ENCODE data around the gene ZDHHC12.

- TF ChIP-seq POLR2AphosphoS5 (IDR thresholded peaks at IDR 0.05): no peak
- no peak for TF ChIP-seq CTCF (IDR thresholded peaks at IDR 0.05)
- TF ChIP-seq POLR2A (IDR thresholded peaks at IDR 0.05): no peak
Observed at GRCh38 chr9:128768606-128769005, 44.7 kb upstream of the ZDHHC12 start.

All from prostate gland (tissue), 2 donors.